ENCODE results near the gene NKX2-3.
A peak's percentile ranks its signal among the peaks of the same experiment; 100 is the strongest.

DNA sequence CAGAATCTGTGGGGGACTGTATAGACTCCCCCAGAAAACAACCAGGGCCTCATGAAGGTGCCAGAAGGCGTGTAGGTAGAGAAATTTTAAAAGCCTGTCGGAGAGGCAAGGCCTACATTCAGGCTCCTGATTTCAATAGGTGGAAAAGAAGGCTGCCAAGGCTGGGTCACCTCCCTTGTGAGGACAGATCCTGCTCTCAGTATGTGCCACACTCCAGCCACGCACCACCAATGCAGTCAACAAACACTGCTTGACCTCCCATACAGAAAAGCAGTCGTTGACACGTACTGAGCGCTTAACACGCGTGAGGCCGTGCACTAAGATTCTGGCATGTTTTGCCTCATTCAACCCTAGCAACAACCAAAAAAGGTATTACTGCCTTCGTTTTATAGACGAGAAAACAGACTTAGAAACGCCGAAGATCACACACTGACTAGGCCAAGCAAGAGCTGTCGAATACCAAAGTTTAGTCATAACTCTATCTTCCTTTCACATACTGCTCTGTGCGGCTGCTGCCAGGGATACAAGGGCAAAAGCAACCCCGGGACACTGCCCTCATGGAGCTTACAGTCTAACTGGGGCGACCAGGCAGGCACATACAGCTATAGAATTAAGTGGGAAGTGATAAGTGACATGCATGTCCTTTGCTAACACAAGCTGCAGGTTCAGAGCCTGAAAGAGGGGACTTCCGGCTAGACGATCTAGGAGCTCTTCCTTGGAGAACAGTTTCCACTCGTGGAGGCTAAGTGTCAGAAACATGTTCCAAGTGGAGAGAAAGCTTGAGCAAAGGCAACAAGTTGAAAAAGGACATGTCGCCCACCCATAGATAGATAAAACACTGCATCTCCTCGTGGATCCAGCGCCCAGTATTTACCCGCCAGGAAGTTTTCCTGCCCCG, 797 bp upstream of the NKX2-3 start:
- TF ChIP-seq, protein P1, sequence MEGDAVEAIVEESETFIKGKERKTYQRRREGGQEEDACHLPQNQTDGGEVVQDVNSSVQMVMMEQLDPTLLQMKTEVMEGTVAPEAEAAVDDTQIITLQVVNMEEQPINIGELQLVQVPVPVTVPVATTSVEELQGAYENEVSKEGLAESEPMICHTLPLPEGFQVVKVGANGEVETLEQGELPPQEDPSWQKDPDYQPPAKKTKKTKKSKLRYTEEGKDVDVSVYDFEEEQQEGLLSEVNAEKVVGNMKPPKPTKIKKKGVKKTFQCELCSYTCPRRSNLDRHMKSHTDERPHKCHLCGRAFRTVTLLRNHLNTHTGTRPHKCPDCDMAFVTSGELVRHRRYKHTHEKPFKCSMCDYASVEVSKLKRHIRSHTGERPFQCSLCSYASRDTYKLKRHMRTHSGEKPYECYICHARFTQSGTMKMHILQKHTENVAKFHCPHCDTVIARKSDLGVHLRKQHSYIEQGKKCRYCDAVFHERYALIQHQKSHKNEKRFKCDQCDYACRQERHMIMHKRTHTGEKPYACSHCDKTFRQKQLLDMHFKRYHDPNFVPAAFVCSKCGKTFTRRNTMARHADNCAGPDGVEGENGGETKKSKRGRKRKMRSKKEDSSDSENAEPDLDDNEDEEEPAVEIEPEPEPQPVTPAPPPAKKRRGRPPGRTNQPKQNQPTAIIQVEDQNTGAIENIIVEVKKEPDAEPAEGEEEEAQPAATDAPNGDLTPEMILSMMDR (IDR thresholded peaks at IDR 0.05), result no peak
- TF ChIP-seq EZH2phosphoT487 (IDR thresholded peaks at IDR 0.05), result peak; percentile 5
- TF ChIP-seq EZH2 (IDR thresholded peaks at IDR 0.05), result no peak
